Spleen (tissue), 7 donors: Measurements from ENCODE around the gene PPAT.

ENCODE experiments used
- CTCF ChIP-seq, 11 experiments: fragments of 200-600 bp in 7 of 11; fragments of 450-650 bp in 4 of 11; sonication (generic) in 4 of 11; IDR thresholded peaks in 8 of 11; conservative IDR thresholded peaks in 3 of 11; 1 replicate in 7 of 11; 2 replicates in 4 of 11; pipeline versions ENCODE4 v1.4.0 to v1.8.0; 2016 to 2021; ENCODE audit warnings: antibody characterized with exemption in 11 of 11, inconsistent platforms in 4 of 11, mild to moderate bottlenecking in 1 of 11
- POLR2A ChIP-seq, 3 donors: fragments of 450-650 bp; IDR thresholded peaks; one replicate each; pipeline ENCODE4 v1.5.1; 2017; ENCODE audit warnings: antibody characterized with exemption in 3 of 3, mild to moderate bottlenecking in 1 of 3
- POLR2AphosphoS5 ChIP-seq, 3 donors: sonication (generic); formaldehyde crosslinking; IDR thresholded peaks; one replicate each; pipeline ENCODE4 v1.5.1; 2017; ENCODE audit warnings: antibody characterized with exemption in 3 of 3
- donor health status: DM: no; HTN: no; CAD: no; lungs with moderate emphysema.
- donor health status: DM: no; HTN: no; CAD: no.
- donor health status: DM: no; HTN: no; CAD: no.

GRCh38 chr4:56370377-56370776 lies 65.0 kb downstream of the PPAT start:
- TF ChIP-seq POLR2A (IDR thresholded peaks at IDR 0.05) (no peak), CTCF (IDR thresholded peaks at IDR 0.05 in 8 of 11, conservative IDR thresholded peaks at IDR 0.05 in 3 of 11) (no peak), POLR2AphosphoS5 (IDR thresholded peaks at IDR 0.05) (no peak)
